ENCODE results near the gene SKIC2.

DNA sequence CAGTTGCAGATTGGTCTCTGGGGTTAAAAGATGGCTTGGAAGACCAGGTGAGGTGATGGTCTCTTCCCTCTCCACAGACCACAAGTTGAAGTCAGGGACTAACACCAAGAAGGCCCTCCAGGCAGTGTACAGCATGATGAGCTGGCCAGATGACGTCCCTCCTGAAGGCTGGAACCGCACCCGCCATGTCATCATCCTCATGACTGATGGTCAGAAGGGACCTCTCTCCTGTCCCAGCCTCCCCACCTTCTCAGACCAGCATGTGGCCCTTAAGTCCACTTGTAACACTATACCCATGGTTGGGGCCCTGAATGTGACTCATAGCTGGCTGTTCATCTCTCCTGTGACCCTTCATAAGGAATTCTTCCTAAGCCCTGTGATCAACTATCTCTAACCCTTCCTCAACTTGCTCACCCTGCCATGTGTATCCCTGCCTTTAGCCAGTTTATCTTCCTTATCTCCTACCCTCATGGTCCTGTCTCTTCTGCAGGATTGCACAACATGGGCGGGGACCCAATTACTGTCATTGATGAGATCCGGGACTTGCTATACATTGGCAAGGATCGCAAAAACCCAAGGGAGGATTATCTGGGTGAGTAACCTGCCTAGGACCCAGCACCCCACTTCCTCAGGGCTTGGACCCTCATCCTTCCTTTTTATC, 10.1 kb upstream of the SKIC2 start:
- TF ChIP-seq EGR1 (IDR thresholded peaks at IDR 0.05; ENCODE audit: borderline replicate concordance, low read depth, low read length), result no peak
- TF ChIP-seq, protein P1, sequence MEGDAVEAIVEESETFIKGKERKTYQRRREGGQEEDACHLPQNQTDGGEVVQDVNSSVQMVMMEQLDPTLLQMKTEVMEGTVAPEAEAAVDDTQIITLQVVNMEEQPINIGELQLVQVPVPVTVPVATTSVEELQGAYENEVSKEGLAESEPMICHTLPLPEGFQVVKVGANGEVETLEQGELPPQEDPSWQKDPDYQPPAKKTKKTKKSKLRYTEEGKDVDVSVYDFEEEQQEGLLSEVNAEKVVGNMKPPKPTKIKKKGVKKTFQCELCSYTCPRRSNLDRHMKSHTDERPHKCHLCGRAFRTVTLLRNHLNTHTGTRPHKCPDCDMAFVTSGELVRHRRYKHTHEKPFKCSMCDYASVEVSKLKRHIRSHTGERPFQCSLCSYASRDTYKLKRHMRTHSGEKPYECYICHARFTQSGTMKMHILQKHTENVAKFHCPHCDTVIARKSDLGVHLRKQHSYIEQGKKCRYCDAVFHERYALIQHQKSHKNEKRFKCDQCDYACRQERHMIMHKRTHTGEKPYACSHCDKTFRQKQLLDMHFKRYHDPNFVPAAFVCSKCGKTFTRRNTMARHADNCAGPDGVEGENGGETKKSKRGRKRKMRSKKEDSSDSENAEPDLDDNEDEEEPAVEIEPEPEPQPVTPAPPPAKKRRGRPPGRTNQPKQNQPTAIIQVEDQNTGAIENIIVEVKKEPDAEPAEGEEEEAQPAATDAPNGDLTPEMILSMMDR (IDR thresholded peaks at IDR 0.05; ENCODE audit: control extremely low read depth in 1 of 3, insufficient read depth in 1 of 3, low read depth in 1 of 3, low read length in 3 of 3), result no peak
- TF ChIP-seq TEAD4 (IDR thresholded peaks at IDR 0.05; ENCODE audit: low read depth, low read length), result no peak
- TF ChIP-seq EZH2 (IDR thresholded peaks at IDR 0.05; ENCODE audit: low read depth, low read length, severe bottlenecking), result no peak
- no peak for TF ChIP-seq RXRA (IDR thresholded peaks at IDR 0.05; ENCODE audit: insufficient read depth, low read depth, low read length)
